Esophagus muscularis mucosa (tissue), 4 donors: Measurements from ENCODE around the gene SSRP1. TPM values are rescaled to one million over a fixed set of nuclear protein-coding genes. Genes with fewer than 3 reads are reported as not detected.
A peak's percentile ranks its signal among the peaks of the same experiment; 100 is the strongest.

ENCODE experiments used
- DNase-seq: peaks from one replicate; pipeline ENCODE4 v3.0.0-alpha.2; 2017; ENCODE audit errors: extremely low spot score
- H3K27ac ChIP-seq, 4 donors: fragments of 200-600 bp; sonication (generic); replicated peaks in 1 of 4; 1 replicate in 3 of 4; 2 replicates in 1 of 4; pipeline ENCODE4 v1.5.1; 2016 to 2019; ENCODE audit warnings: mild to moderate bottlenecking in 1 of 4
- H3K27me3 ChIP-seq, 4 donors: fragments of 200-600 bp; sonication (generic); one replicate each; pipeline versions ENCODE4 v1.5.1 to v1.6.0; 2016 to 2019
- H3K36me3 ChIP-seq, 4 donors: fragments of 200-600 bp; sonication (generic); one replicate each; pipeline ENCODE4 v1.5.1; 2016 to 2019
- H3K4me1 ChIP-seq, 4 donors: fragments of 200-600 bp; sonication (generic); one replicate each; pipeline ENCODE4 v1.5.1; 2016 to 2019
- H3K4me3 ChIP-seq, 4 donors: fragments of 200-600 bp; sonication (generic); 1 replicate in 2 of 4; 2 replicates in 2 of 4; pipeline ENCODE4 v1.5.1; 2016 to 2019; ENCODE audit warnings: mild to moderate bottlenecking in 4 of 4, moderate library complexity in 1 of 4
- H3K9me3 ChIP-seq, 4 donors: fragments of 200-600 bp; sonication (generic); 1 replicate in 3 of 4; 2 replicates in 1 of 4; pipeline ENCODE4 v1.5.1; 2016 to 2019
- CTCF ChIP-seq, 3 experiments: fragments of 200-600 bp in 2 of 3; fragments of 450-650 bp in 1 of 3; sonication (generic) in 2 of 3; IDR thresholded peaks; one replicate each; pipeline ENCODE4 v1.5.1; 2017 to 2019; ENCODE audit warnings: antibody characterized with exemption in 3 of 3, mild to moderate bottlenecking in 2 of 3, moderate library complexity in 1 of 3
- EP300 ChIP-seq: sonication (generic); formaldehyde crosslinking; IDR thresholded peaks from one replicate; pipeline ENCODE4 v1.6.1; 2017; ENCODE audit warnings: antibody characterized with exemption
- POLR2A ChIP-seq: fragments of 450-650 bp; IDR thresholded peaks from one replicate; pipeline ENCODE4 v1.6.1; 2017; ENCODE audit warnings: antibody characterized with exemption, moderate library complexity, mild to moderate bottlenecking, low read depth
- POLR2AphosphoS5 ChIP-seq, 2 donors: sonication (generic); formaldehyde crosslinking; IDR thresholded peaks; one replicate each; pipeline ENCODE4 v1.6.1; 2017; ENCODE audit warnings: antibody characterized with exemption in 2 of 2
- WGBS: methylation state at CpG from one replicate; pipeline ENCODE4 v1.1.5; 2018; 5-methylcytosine and 5-hydroxymethylcytosine counted together
- intact Hi-C: fragments of 100-400 bp; cut with DNase I; formaldehyde crosslinking; loops from one replicate; pipeline ENCODE4 v1.15.1; 2023
- total RNA-seq, 4 donors: library from RNA; depleted of rRNA; stranded (reverse); fragments of >200 nt; gene quantifications; one replicate each; pipeline versions ENCODE4 v1.1.0 to v1.2.1, GENCODE V29; 2016

SSRP1 gene
- total RNA-seq, 4 donors from 2014 or later = 74.6 to 101 (median 88.1) TPM

GRCh38 chr11:57313788-57314135, 21.9 kb downstream of the SSRP1 start:
- Histone ChIP-seq H3K4me1 (peaks cover 84 to 97% (median 95%) of the 10 kb centered on the region in 4 donors), H3K27ac (peak overlapping the region; percentile 84 to 93 (median 88)), H3K4me3 (no peak overlapping the region), H3K9me3 (no peaks in the 10 kb centered on the region), H3K27me3 (no peaks in the 10 kb centered on the region), H3K36me3 (peaks cover 53 to 88% (median 80%) of the 10 kb centered on the region in 4 donors)
- intact Hi-C loops = no loop called here
- no peak for DNase-seq
- 69% methylated on average over 8 of the region's 8 CpGs for WGBS
- TF ChIP-seq POLR2AphosphoS5 (IDR thresholded peaks at IDR 0.05) (no peak), CTCF (IDR thresholded peaks at IDR 0.05) (no peak), EP300 (no peak), POLR2A (no peak)

GRCh38 chr11:57313071-57313787, 22.5 kb downstream of the SSRP1 start:
- intact Hi-C loops = no loop called here
- TF ChIP-seq EP300 (no peak), CTCF (IDR thresholded peaks at IDR 0.05) (no peak), POLR2A (no peak), POLR2AphosphoS5 (IDR thresholded peaks at IDR 0.05) (no peak)
- DNase-seq = no peak
- Histone ChIP-seq H3K9me3 (no peaks in the 10 kb centered on the region), H3K27me3 (no peaks in the 10 kb centered on the region), H3K27ac (peak overlapping the region; percentile 84 to 93 (median 88)), H3K36me3 (peaks cover 53 to 88% (median 80%) of the 10 kb centered on the region in 4 donors), H3K4me1 (peaks cover 85 to 97% (median 95%) of the 10 kb centered on the region in 4 donors), H3K4me3 (no peak overlapping the region)
- WGBS = 69% methylated on average over 8 of the region's 26 CpGs

- no peak for TF ChIP-seq EP300
- TF ChIP-seq CTCF (IDR thresholded peaks at IDR 0.05) = no peak
- no peak for TF ChIP-seq POLR2A
- TF ChIP-seq POLR2AphosphoS5 (IDR thresholded peaks at IDR 0.05) = peak in 1 of 2 donors; percentile 9
- H3K9me3 ChIP-seq = no peaks in the 10 kb centered on the region
- 91% methylated on average over 6 of the region's 10 CpGs for WGBS
- H3K36me3 ChIP-seq = peaks cover 51 to 88% (median 82%) of the 10 kb centered on the region in 4 donors
- no peak for DNase-seq
- H3K4me3 ChIP-seq = peak overlapping the region in 1 of 4 donors; percentile 61
- intact Hi-C loops = no loop called here
- peaks cover 84 to 96% (median 94%) of the 10 kb centered on the region in 4 donors for H3K4me1 ChIP-seq
- peak overlapping the region; percentile 84 to 93 (median 88) for H3K27ac ChIP-seq
- H3K27me3 ChIP-seq = no peaks in the 10 kb centered on the region
Observed at GRCh38 chr11:57312511-57313021, 23.1 kb downstream of the SSRP1 start.

- Histone ChIP-seq H3K36me3 (peaks cover 39 to 75% (median 72%) of the 10 kb centered on the region in 4 donors), H3K4me1 (peaks cover 85 to 96% (median 94%) of the 10 kb centered on the region in 4 donors), H3K9me3 (no peaks in the 10 kb centered on the region), H3K27ac (peak overlapping the region; percentile 84 to 93 (median 88)), H3K27me3 (no peaks in the 10 kb centered on the region), H3K4me3 (peak overlapping the region; percentile 54 to 79 (median 59))
- TF ChIP-seq POLR2A (peak; percentile 82), POLR2AphosphoS5 (IDR thresholded peaks at IDR 0.05) (peak; percentile 83 to 90), EP300 (no peak), CTCF (IDR thresholded peaks at IDR 0.05) (no peak)
- 0% methylated on average over 6 of the region's 31 CpGs for WGBS
- peak; percentile 98 for DNase-seq
- intact Hi-C loops = no loop called here
Observed at GRCh38 chr11:57311109-57311936, 24.4 kb downstream of the SSRP1 start.
